ENCODE data around the gene GABBR2. TPM values are rescaled to one million over a fixed set of nuclear protein-coding genes. Genes with fewer than 3 reads are reported as not detected.

GABBR2 gene
- total and polyA plus RNA-seq, 9 of the 15 experiments (the other 6 are each of a cell fraction or from before 2014, with no cell fraction given) = 0.15 to 1.9 (median 0.32) TPM

GRCh38 chr9:98375138-98375726 lies 333.5 kb downstream of the GABBR2 start (continued):
- no peak for TF ChIP-seq GABPA (tag; conservative IDR thresholded peaks at IDR 0.05; ENCODE audit: low read depth)
- TF ChIP-seq CSDE1 (IDR thresholded peaks at IDR 0.05) = peak in 1 of 2 experiments; percentile 35; a peak in 1 of 4 replicates
- TF ChIP-seq RBM39 (optimal IDR thresholded peaks at IDR 0.05; ENCODE audit: low read depth, low read length) = no peak
- no peak for TF ChIP-seq CAMTA2 (CRISPR knock-in tag; conservative IDR thresholded peaks at IDR 0.05)
- no peak for TF ChIP-seq ZBTB17 (CRISPR knock-in tag; IDR thresholded peaks at IDR 0.05)
- no peak for TF ChIP-seq RUNX1 (IDR thresholded peaks at IDR 0.05; ENCODE audit: low read depth)
- TF ChIP-seq ZNF589 (CRISPR knock-in tag; IDR thresholded peaks at IDR 0.05; ENCODE audit: low read depth) = no peak
- no peak for TF ChIP-seq ZZZ3 (IDR thresholded peaks at IDR 0.05)
- no peak for TF ChIP-seq FOXP4 (CRISPR knock-in tag; IDR thresholded peaks at IDR 0.05; ENCODE audit: borderline replicate concordance)
- TF ChIP-seq DPF2 (IDR thresholded peaks at IDR 0.05) = no peak; the same call in 1 of the 2 replicates
- TF ChIP-seq PHTF2 (CRISPR knock-in tag; IDR thresholded peaks at IDR 0.05) = no peak
- 0 out of 2 replicates have a peak, but pooled peaks have one; percentile 6 for TF ChIP-seq CREB1 (IDR thresholded peaks at IDR 0.05)
- TF ChIP-seq CREB1 (CRISPR knock-in tag; IDR thresholded peaks at IDR 0.05) = no peak
- no peak for TF ChIP-seq ZNF184 (CRISPR knock-in tag; IDR thresholded peaks at IDR 0.05)
- TF ChIP-seq MECOM (CRISPR knock-in tag; IDR thresholded peaks at IDR 0.05) = no peak
- no peak for TF ChIP-seq GTF2E2 (tag; IDR thresholded peaks at IDR 0.05)
- TF ChIP-seq EGR1 (conservative IDR thresholded peaks at IDR 0.05) = no peak
- TF ChIP-seq TAL1 (IDR thresholded peaks at IDR 0.05) = peak; percentile 52; the same call in 1 of the 2 replicates
- no peak for TF ChIP-seq RAD21 (CRISPR knock-in tag; conservative IDR thresholded peaks at IDR 0.05 in 1 of 2, IDR thresholded peaks at IDR 0.05 in 1 of 2)
- peak; percentile 66; the same call in 1 of the 2 replicates for TF ChIP-seq TEAD4 (IDR thresholded peaks at IDR 0.05; ENCODE audit: low read length)
- TF ChIP-seq TEAD4 (CRISPR knock-in tag; IDR thresholded peaks at IDR 0.05; ENCODE audit: borderline replicate concordance) = no peak
- TF ChIP-seq TCF3 (CRISPR knock-in tag; IDR thresholded peaks at IDR 0.05) = peak; percentile 79

Data from K562 (cell line).